Measurements from ENCODE around the gene ERVFRD-1.
A peak's percentile ranks its signal among the peaks of the same experiment; 100 is the strongest.
"Not testable (repeated sequence)": the region's sequence is repeated elsewhere in the genome, so short reads cannot be mapped to it uniquely, and the experiment has no call there.

Gene ERVFRD-1

GRCh38 chr6:11089695-11090094 lies 21.8 kb downstream of the ERVFRD-1 start:
- Histone ChIP-seq H4K91ac (ENCODE audit: low read length) (no peak overlapping the region), H3K79me1 (replicated peaks; ENCODE audit: low read length, poor library complexity, severe bottlenecking) (no peaks in the 10 kb centered on the region)
- 100% methylated on average over 1 of the region's 1 CpG for WGBS

GRCh38 chr6:11087141-11087812 lies 24.2 kb downstream of the ERVFRD-1 start:
- Histone ChIP-seq H2BK15ac (ENCODE audit: low read depth, poor library complexity, severe bottlenecking) (peak overlapping the region; percentile 73), H3K18ac (ENCODE audit: low read depth in 1 of 2, low read length in 2 of 2) (peak overlapping the region in 1 of 2 experiments; percentile 21), H3K14ac (ENCODE audit: low read length in 2 of 2) (peak overlapping the region in 1 of 2 experiments; percentile 60)
- not testable (repeated sequence) for H3K9me3 ChIP-seq (ENCODE audit: control insufficient read depth, low read length); H2BK12ac ChIP-seq (ENCODE audit: low read length in 2 of 2); H3K4me2 ChIP-seq (ENCODE audit: low read length, poor library complexity, severe bottlenecking); H2AFZ ChIP-seq (ENCODE audit: low read depth, low read length); H3K4ac ChIP-seq (ENCODE audit: low read depth in 1 of 2, low read length in 2 of 2); H3K4me3 ChIP-seq (ENCODE audit: insufficient read depth in 1 of 2, low read depth in 1 of 2, low read length in 2 of 2); H3K27me3 ChIP-seq (ENCODE audit: control insufficient read depth in 1 of 2, insufficient read depth in 1 of 2, low read length in 2 of 2); H4K91ac ChIP-seq (ENCODE audit: low read length); H3K9ac ChIP-seq (ENCODE audit: low read length); H2BK120ac ChIP-seq (ENCODE audit: low read depth, low read length); H2BK5ac ChIP-seq (ENCODE audit: low read depth, low read length, poor library complexity, severe bottlenecking); H3K36me3 ChIP-seq (ENCODE audit: control insufficient read depth in 1 of 2, insufficient read depth in 2 of 2, low read depth in 1 of 2, low read length in 2 of 2); H3K27ac ChIP-seq (ENCODE audit: low read length, poor library complexity, severe bottlenecking); DNase-seq; H3K4me1 ChIP-seq (ENCODE audit: control insufficient read depth, insufficient read depth, low read depth, low read length); H3K79me1 ChIP-seq (replicated peaks; ENCODE audit: low read length, poor library complexity, severe bottlenecking); H4K8ac ChIP-seq (ENCODE audit: low read length); H2AK5ac ChIP-seq (ENCODE audit: low read length, severe bottlenecking); H3K23ac ChIP-seq (ENCODE audit: low read length in 2 of 2)
- WGBS = 95% methylated on average over 44 of the region's 47 CpGs

More at GRCh38 chr6:11089695-11090094, 21.8 kb downstream of the ERVFRD-1 start:
- H4K8ac ChIP-seq (ENCODE audit: low read length) = no peak overlapping the region
- no peak overlapping the region for H3K4me2 ChIP-seq (ENCODE audit: low read length, poor library complexity, severe bottlenecking)
- DNase-seq = no peak
- H3K4me3 ChIP-seq (ENCODE audit: insufficient read depth in 1 of 2, low read depth in 1 of 2, low read length in 2 of 2) = no peak overlapping the region
- no peak overlapping the region for H2BK12ac ChIP-seq (ENCODE audit: low read length in 2 of 2)
- H2AK5ac ChIP-seq (ENCODE audit: low read length, severe bottlenecking) = no peak overlapping the region
- H2BK120ac ChIP-seq (ENCODE audit: low read depth, low read length) = no peak overlapping the region
- no peak overlapping the region for H3K18ac ChIP-seq (ENCODE audit: low read depth in 1 of 2, low read length in 2 of 2)
- peaks cover 3% of the 10 kb centered on the region for H3K4me1 ChIP-seq (ENCODE audit: control insufficient read depth, insufficient read depth, low read depth, low read length)
- H3K27ac ChIP-seq (ENCODE audit: low read length, poor library complexity, severe bottlenecking) = no peak overlapping the region
- H2BK15ac ChIP-seq (ENCODE audit: low read depth, poor library complexity, severe bottlenecking) = no peak overlapping the region
- H2BK5ac ChIP-seq (ENCODE audit: low read depth, low read length, poor library complexity, severe bottlenecking) = peak overlapping the region; percentile 12
- no peaks in the 10 kb centered on the region for H3K36me3 ChIP-seq (ENCODE audit: control insufficient read depth in 1 of 2, insufficient read depth in 2 of 2, low read depth in 1 of 2, low read length in 2 of 2)
- H3K9me3 ChIP-seq (ENCODE audit: control insufficient read depth, low read length) = no peaks in the 10 kb centered on the region
- H3K9ac ChIP-seq (ENCODE audit: low read length) = no peak overlapping the region
- H2AFZ ChIP-seq (ENCODE audit: low read depth, low read length) = no peak overlapping the region
- H3K27me3 ChIP-seq (ENCODE audit: control insufficient read depth in 1 of 2, insufficient read depth in 1 of 2, low read length in 2 of 2) = no peaks in the 10 kb centered on the region
- no peak overlapping the region for H3K14ac ChIP-seq (ENCODE audit: low read length in 2 of 2)
- no peak overlapping the region for H3K4ac ChIP-seq (ENCODE audit: low read depth in 1 of 2, low read length in 2 of 2)
- H3K23ac ChIP-seq (ENCODE audit: low read length in 2 of 2) = no peak overlapping the region

- Histone ChIP-seq H3K9me3 (ENCODE audit: control insufficient read depth, low read length) (no peaks in the 10 kb centered on the region), H2BK15ac (ENCODE audit: low read depth, poor library complexity, severe bottlenecking) (no peak overlapping the region), H3K27me3 (ENCODE audit: control insufficient read depth in 1 of 2, insufficient read depth in 1 of 2, low read length in 2 of 2) (no peaks in the 10 kb centered on the region), H3K18ac (ENCODE audit: low read depth in 1 of 2, low read length in 2 of 2) (no peak overlapping the region), H3K23ac (ENCODE audit: low read length in 2 of 2) (no peak overlapping the region), H3K14ac (ENCODE audit: low read length in 2 of 2) (no peak overlapping the region), H4K91ac (ENCODE audit: low read length) (no peak overlapping the region), H2BK12ac (ENCODE audit: low read length in 2 of 2) (no peak overlapping the region), H3K4me2 (ENCODE audit: low read length, poor library complexity, severe bottlenecking) (no peak overlapping the region), H3K27ac (ENCODE audit: low read length, poor library complexity, severe bottlenecking) (peak overlapping the region; percentile 54), H4K8ac (ENCODE audit: low read length) (no peak overlapping the region), H3K79me1 (replicated peaks; ENCODE audit: low read length, poor library complexity, severe bottlenecking) (no peaks in the 10 kb centered on the region), H2BK5ac (ENCODE audit: low read depth, low read length, poor library complexity, severe bottlenecking) (no peak overlapping the region), H3K4me3 (ENCODE audit: insufficient read depth in 1 of 2, low read depth in 1 of 2, low read length in 2 of 2) (no peak overlapping the region), H2AFZ (ENCODE audit: low read depth, low read length) (no peak overlapping the region), H3K4me1 (ENCODE audit: control insufficient read depth, insufficient read depth, low read depth, low read length) (peaks cover 3% of the 10 kb centered on the region), H3K9ac (ENCODE audit: low read length) (no peak overlapping the region), H3K36me3 (ENCODE audit: control insufficient read depth in 1 of 2, insufficient read depth in 2 of 2, low read depth in 1 of 2, low read length in 2 of 2) (no peaks in the 10 kb centered on the region), H2AK5ac (ENCODE audit: low read length, severe bottlenecking) (no peak overlapping the region), H2BK120ac (ENCODE audit: low read depth, low read length) (no peak overlapping the region), H3K4ac (ENCODE audit: low read depth in 1 of 2, low read length in 2 of 2) (no peak overlapping the region)
- 0% methylated on average over 1 of the region's 3 CpGs for WGBS
- peak; percentile 57 for DNase-seq
Measured at GRCh38 chr6:11085758-11086435, 25.6 kb downstream of the ERVFRD-1 start.

- H2AFZ ChIP-seq (ENCODE audit: low read depth, low read length) = no peak overlapping the region
- no peak overlapping the region for H3K23ac ChIP-seq (ENCODE audit: low read length in 2 of 2)
- H3K18ac ChIP-seq (ENCODE audit: low read depth in 1 of 2, low read length in 2 of 2) = no peak overlapping the region
- H3K4me3 ChIP-seq (ENCODE audit: insufficient read depth in 1 of 2, low read depth in 1 of 2, low read length in 2 of 2) = no peak overlapping the region
- no peak overlapping the region for H2BK15ac ChIP-seq (ENCODE audit: low read depth, poor library complexity, severe bottlenecking)
- H3K36me3 ChIP-seq (ENCODE audit: control insufficient read depth in 1 of 2, insufficient read depth in 2 of 2, low read depth in 1 of 2, low read length in 2 of 2) = no peaks in the 10 kb centered on the region
- no peak overlapping the region for H3K14ac ChIP-seq (ENCODE audit: low read length in 2 of 2)
- H3K9ac ChIP-seq (ENCODE audit: low read length) = no peak overlapping the region
- H4K8ac ChIP-seq (ENCODE audit: low read length) = no peak overlapping the region
- no peak overlapping the region for H2BK5ac ChIP-seq (ENCODE audit: low read depth, low read length, poor library complexity, severe bottlenecking)
- peaks cover 3% of the 10 kb centered on the region for H3K4me1 ChIP-seq (ENCODE audit: control insufficient read depth, insufficient read depth, low read depth, low read length)
- H3K9me3 ChIP-seq (ENCODE audit: control insufficient read depth, low read length) = no peaks in the 10 kb centered on the region
- no peak for DNase-seq
- H2AK5ac ChIP-seq (ENCODE audit: low read length, severe bottlenecking) = no peak overlapping the region
- H3K27me3 ChIP-seq (ENCODE audit: control insufficient read depth in 1 of 2, insufficient read depth in 1 of 2, low read length in 2 of 2) = no peaks in the 10 kb centered on the region
- H3K79me1 ChIP-seq (replicated peaks; ENCODE audit: low read length, poor library complexity, severe bottlenecking) = no peaks in the 10 kb centered on the region
- H3K4ac ChIP-seq (ENCODE audit: low read depth in 1 of 2, low read length in 2 of 2) = no peak overlapping the region
- WGBS = 94% methylated on average over 5 of the region's 5 CpGs
- H3K4me2 ChIP-seq (ENCODE audit: low read length, poor library complexity, severe bottlenecking) = no peak overlapping the region
- no peak overlapping the region for H2BK12ac ChIP-seq (ENCODE audit: low read length in 2 of 2)
- no peak overlapping the region for H3K27ac ChIP-seq (ENCODE audit: low read length, poor library complexity, severe bottlenecking)
- H4K91ac ChIP-seq (ENCODE audit: low read length) = no peak overlapping the region
- no peak overlapping the region for H2BK120ac ChIP-seq (ENCODE audit: low read depth, low read length)
Measured at GRCh38 chr6:11083956-11084355, 27.6 kb downstream of the ERVFRD-1 start.

All from mesenchymal stem cell (in vitro differentiated cells and primary cell).